Upper lobe of left lung (tissue), 4 donors: ENCODE results near the gene MVD.

ENCODE experiments used
- CTCF ChIP-seq, 6 experiments: fragments of 450-650 bp in 4 of 6; fragments of 200-600 bp in 2 of 6; sonication (generic) in 2 of 6; IDR thresholded peaks; one replicate each; pipeline ENCODE4 v1.5.1; 2016 to 2019; ENCODE audit warnings: antibody characterized with exemption in 6 of 6
- EP300 ChIP-seq, 4 donors: sonication (generic); formaldehyde crosslinking; IDR thresholded peaks; one replicate each; pipeline ENCODE4 v1.5.1; 2017; ENCODE audit warnings: antibody characterized with exemption in 4 of 4, control low read depth in 2 of 4
- POLR2A ChIP-seq, 4 donors: fragments of 450-650 bp; IDR thresholded peaks; one replicate each; pipeline ENCODE4 v1.5.1; 2016 to 2017; ENCODE audit warnings: antibody characterized with exemption in 4 of 4, mild to moderate bottlenecking in 2 of 4
- POLR2AphosphoS5 ChIP-seq, 2 donors: sonication (generic); formaldehyde crosslinking; IDR thresholded peaks; one replicate each; pipeline ENCODE4 v1.5.1; 2017; ENCODE audit warnings: antibody characterized with exemption in 2 of 2

- TF ChIP-seq CTCF (IDR thresholded peaks at IDR 0.05) (no peak), POLR2A (IDR thresholded peaks at IDR 0.05) (no peak), EP300 (IDR thresholded peaks at IDR 0.05) (no peak), POLR2AphosphoS5 (IDR thresholded peaks at IDR 0.05) (no peak)
Observed at GRCh38 chr16:88698646-88699045, 35.8 kb upstream of the MVD start.
